HG03025 (cell line): ENCODE data around the gene PFKFB3.
"Not testable (repeated sequence)": the region's sequence is repeated elsewhere in the genome, so short reads cannot be mapped to it uniquely, and the experiment has no call there.

ENCODE experiments used
- ATAC-seq: cut with Tn5 transposase; IDR thresholded peaks from one replicate; pipeline ENCODE4 v1.9.1; 2021; ENCODE audit warnings: mild to moderate bottlenecking, moderate library complexity; ENCODE audit not compliant: unreplicated experiment, low FRiP score

PFKFB3 gene

DNA sequence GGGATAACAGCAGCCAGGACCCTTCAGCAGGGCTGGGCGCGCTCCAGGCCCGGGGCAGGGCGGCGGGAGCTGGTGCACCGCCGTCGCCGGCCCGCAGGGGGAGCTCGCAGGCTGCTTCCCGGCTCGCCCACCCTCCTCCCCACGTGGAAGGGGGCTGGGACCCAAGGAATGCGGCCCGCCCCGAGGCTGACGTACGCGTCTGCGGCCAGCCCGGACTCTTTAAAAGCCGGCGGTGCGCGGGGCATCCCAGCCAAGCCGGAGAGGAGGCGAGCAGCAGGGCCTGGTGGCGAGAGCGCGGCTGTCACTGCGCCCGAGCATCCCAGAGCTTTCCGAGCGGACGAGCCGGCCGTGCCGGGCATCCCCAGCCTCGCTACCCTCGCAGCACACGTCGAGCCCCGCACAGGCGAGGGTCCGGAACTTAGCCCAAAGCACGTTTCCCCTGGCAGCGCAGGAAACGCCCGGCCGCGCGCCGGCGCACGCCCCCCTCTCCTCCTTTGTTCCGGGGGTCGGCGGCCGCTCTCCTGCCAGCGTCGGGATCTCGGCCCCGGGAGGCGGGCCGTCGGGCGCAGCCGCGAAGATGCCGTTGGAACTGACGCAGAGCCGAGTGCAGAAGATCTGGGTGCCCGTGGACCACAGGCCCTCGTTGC, at the start of gene PFKFB3:
Gene PFKFB3 (plus strand): TSS at position 249 of the 647 bp plus-strand sequence. CDS start 329 bp downstream, at position 578.
- ATAC-seq, result peak; percentile 65

DNA sequence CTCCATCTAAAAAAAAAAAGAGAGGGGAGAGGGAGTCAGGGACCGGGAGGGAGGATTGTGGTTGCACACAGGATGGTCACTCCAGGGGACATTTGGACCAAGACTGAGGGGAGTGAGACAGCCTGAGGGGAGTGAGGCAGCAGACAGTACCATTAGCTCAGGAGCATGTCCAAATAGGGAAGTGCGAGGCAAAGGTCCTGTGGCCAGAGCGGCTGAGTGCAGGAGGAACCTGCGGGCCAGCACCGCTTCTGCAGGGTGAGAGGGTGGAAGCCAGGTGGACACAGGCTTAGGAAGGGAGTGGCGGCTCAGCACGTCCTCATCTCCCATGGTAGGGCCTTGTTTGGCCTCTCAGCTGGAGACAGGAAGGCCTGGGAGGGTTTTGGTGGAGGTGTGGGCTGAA, 48.9 kb upstream of the PFKFB3 start:
- no peak for ATAC-seq

DNA sequence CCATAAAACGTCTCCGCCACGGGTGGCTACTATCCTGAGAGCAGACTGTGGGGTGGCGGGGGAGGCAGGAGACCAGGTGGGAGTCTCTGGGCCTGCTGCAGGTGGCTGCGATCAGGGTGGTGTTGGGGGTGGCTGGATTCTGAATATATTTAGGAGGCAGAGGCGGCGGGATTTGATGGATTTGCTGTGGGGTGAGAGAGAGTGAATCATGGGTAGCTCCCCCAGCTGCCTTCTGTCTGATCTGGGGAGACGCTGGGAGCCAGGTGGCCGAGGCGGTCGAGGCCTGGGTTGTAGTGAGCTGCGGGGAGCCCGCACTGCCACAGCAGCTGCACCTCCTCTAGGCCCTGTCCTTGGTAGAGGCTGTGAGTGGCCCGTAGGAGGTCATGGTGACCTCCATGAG, 48.2 kb upstream of the PFKFB3 start:
- ATAC-seq, result no peak

DNA sequence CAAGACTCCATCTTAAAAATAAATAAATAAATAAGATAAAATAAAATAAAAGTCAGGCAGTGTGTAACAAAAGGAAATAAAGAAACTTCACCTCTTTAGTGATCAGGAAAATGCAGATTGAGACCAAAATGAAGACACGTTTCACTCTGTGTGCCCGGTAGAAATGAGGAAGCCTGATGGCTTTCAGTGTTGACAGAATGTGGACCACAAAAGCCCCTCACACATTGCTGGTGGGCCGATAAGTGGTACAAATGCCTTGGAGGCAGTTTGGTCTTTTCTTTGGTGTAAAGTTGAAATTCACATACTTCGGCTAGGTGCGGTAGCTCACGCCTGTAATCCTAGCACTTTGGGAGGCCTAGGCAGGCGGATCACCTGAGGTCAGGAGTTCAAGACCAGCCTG, 44.5 kb upstream of the PFKFB3 start:
- no peak for ATAC-seq

GRCh38 chr10:6161921-6162320, 40.8 kb upstream of the PFKFB3 start:
- ATAC-seq, result no peak

DNA sequence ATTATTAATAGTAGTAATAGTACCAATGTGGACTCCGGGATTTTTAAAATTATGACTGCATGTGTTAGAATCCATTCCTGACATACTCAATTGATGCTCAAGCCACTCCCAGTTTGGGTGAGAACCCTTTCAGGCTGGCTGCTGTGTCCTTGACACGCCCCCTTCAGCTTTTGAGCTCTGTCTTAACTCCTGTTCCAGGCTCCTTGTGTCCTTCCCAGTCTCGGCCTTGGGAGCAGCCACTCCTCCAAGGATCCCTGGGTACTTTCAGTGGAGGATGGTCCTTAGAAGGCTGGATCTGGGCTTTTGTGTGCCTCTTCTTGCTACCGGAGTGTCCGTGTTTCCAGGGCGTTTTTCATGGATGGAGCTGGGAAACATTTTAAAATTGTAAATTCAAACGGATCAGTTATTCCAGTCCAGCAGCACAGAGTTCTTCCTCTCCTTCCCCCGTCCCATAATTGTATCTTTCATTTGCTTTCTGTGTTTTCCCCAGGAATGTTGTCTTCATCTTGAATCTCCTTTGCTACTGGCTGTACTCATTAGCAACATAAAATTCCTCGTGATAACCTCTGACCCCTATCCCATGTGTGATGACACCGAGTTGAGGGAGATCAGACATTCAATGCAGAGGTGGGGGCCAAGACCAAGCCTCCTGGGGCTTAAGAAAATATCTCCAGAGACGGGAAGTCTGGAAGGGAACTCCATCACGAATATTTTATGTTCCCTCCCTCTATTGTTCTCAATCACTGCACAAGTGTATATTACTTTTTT, 40.0 kb upstream of the PFKFB3 start:
- ATAC-seq, result no peak

GRCh38 chr10:6163364-6164270, 39.1 kb upstream of the PFKFB3 start:
- peak; percentile 93 for ATAC-seq

GRCh38 chr10:6164271-6165095, 38.2 kb upstream of the PFKFB3 start:
- no peak for ATAC-seq

DNA sequence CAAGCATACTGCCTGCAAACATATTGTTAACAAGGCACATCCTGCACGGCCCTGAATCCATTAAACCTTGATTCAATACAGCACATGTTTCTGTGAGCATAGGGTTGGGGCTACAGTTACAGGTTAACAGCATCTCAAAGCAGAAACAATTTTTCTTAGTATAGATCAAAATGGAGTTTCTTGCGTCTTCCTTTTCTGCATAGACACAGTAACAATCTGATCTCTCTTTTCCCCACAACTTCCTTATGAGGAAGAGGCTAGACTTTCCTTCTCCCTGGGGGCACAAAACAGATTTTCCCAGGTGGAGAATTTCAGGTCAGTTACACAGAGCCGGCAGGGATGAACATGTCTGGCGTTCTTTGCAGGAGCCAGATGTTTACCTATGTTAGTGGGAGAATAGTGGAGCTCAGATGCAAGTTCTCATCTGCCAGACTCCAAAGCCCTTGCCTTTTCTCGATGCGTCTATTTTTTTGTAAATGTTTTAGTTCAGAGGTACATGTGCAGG, 37.5 kb upstream of the PFKFB3 start:
- ATAC-seq, result no peak

DNA sequence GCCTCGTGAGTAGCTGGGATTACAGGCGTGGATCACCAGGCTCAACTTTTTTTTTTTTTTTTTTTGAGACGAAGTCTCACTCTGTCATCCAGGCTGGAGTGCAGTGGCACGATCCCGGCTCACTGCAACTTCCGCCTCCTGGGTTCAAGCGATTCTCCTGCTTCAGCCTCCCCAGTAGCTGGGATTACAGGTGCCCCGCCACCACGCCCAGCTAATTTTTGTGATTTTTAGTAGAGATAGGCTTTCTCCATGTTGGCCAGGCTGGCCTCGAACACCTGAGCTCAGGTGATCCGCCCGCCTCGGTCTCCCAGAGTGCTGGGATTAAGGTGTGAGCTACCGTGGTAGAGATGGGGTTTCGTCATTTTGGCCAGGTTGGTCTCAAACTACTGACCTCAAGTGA, 36.8 kb upstream of the PFKFB3 start:
- not testable (repeated sequence) for ATAC-seq

DNA sequence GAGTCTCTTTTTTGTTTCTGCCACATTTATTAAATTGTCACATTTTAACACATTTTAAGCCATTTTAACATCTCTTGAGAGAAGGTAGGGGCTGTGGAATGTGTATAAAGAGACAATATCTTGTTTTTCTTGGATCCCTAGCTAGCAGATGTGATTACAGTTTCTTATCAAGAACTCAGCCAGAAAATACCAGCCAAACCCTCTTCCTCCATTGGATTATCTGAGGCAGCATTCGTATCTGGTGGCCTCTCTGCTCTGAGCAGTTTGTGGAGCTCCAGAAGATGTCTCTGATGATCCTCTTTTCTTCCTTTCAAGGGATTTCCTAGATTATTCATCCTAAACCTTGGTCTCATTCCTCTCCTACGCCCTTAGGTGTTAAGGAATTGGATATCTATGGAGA, 35.3 kb upstream of the PFKFB3 start:
- ATAC-seq, result no peak

DNA sequence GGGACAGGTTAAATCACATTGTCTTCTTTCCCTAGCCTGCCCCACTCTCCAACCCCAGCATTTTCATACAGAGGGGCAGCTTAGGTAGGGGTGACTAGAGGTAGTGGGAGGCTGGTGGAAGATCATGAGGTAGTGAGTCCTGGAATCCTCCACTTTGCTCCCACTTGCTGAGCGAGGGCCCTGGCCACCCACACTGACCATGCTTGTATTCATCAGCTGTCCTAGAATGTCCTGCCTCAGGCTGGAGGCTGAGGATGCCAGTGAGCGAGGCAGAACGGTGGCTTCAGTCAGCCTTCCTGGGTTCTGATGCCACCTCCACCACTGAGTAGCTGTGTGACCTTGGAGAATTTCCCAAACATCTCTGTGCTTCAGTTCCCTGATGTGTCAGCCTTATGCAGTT, 34.6 kb upstream of the PFKFB3 start:
- ATAC-seq, result no peak

DNA sequence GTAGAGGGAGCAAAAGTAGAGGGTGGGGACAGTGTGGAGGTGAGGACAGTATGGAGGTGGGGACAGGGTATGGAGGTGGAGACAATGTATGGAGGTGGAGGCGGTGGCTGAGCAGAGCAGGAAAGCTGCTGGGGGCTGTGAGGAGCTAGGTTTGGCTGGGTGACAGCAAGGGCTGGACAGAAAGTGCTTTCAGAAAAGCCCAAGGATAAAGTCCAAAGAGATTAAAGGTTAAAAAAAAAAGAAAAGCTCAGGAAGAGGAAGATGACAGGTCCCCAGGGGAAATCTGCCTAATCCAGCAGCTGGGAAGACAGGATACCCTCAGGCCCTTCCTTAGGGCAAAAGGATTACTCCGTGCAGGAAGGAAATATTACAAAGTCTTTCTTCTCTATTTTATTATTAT, 32.1 kb upstream of the PFKFB3 start:
- ATAC-seq, result no peak

DNA sequence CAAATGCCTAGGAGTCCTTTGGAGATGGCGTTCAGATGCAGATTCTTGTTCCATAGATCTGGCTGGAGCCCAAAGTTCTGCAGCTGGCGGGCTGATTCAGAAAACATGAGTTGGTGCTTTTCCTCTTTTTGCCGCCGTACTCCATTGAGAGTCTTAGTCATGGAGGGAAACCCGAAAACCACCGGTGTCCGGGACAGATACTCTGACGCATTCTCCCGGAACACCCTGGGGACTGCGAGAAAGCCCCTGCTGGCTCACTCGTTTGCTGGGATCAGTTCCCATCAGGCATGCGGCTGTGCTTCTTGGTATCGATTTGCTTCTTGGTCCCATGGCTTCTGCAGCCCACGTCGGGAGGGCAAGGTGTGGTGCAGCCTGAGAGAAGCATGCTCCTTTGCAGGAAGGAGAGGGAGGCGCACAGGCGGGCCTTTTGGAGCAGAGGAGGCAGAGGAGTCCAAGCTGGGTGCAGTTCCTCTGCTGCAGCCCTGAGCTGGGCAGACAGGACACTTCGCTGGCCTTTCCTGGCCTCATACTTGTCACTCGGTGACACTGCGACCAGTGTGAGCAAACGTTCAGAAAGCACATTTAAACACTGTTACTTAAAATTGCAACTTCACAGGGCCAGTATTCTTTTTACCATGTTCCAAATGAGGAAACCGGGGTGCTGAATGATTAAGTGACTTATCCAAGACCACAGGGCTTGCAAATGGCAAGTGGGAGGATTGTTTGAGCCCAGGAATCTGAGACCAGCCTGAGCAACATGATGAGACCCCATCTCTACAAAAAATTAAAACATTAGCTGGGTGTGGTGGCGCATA, 30.6 kb upstream of the PFKFB3 start:
- ATAC-seq, result no peak

DNA sequence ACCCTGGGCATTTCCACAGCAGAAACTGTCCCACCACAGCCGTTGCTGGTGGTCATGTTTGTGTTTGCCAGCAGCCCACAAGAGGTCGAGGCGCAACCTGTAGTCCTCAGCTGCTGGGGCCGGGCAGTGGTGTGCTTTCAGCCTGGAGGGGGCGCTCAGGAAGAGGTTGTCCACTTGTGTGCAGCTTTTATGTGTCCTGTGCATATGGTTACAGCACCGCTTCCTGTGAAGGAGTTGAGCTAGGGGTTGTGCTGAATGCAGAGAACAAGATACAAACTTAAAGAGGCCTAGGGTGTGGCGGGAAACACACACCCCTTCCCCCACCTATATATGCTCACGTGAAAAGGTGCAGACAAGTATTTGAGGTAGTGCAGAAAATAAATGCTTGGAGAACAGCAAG, 29.5 kb upstream of the PFKFB3 start:
- ATAC-seq, result no peak

- no peak for ATAC-seq
Observed at GRCh38 chr10:6174201-6174874, 28.4 kb upstream of the PFKFB3 start.

DNA sequence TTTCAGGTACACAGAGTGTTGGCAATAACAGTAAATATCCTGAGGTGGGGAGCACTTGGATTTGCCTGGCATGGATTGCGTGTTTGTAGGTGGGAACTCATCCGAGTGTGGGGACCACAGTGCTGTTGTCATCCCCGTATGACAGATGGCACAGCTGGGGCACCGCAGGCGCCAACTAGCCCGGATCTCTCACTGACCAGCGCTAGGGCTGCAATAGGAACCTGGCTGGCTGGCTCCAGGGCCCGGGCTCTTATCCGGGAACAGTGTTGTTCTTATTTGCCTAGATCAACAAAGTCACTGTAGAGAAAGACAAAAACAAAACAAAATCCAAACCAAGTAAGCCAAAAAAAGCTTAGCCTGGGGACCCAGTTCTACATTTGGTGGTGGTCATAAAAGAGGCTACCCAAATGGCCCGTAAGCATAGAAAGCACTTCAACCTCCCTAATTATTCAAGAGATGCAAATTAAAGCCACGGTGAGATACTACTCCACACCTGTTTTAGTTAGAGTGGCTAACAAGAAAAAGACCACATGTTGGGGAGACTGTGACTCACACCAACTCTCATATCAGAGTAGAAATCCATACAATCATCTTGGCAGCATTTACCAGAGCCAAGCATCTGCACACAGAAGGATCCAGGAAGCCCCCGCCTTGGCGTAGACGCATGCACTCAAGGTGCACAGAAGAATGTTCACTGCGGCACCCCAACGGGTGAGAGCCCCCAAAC, 27.2 kb upstream of the PFKFB3 start:
- ATAC-seq, result no peak

GRCh38 chr10:6176691-6177231, 26.0 kb upstream of the PFKFB3 start:
- no peak for ATAC-seq
